ENCODE results near the gene SFTPD. TPM values are rescaled to one million over a fixed set of nuclear protein-coding genes. Genes with fewer than 3 reads are reported as not detected.

The SFTPD gene
- total and polyA plus RNA-seq, 4 experiments from 2014 or later: not detected

Other genes with a start within 250 kb of the SFTPD start
- gene NUTM2B, start 245.9 kb downstream of the SFTPD start, total RNA-seq: 1 to 10 TPM; 1.8 to 1.9 TPM
- gene NUTM2B, start 245.9 kb downstream of the SFTPD start, polyA plus RNA-seq: under 1 TPM in 1 of 2 donors, not detected in 1; 0.14 TPM
- 1 to 10 TPM in 1 of 2 experiments, under 1 TPM in 1; 0.53 to 1.1 TPM for gene NUTM2E, start 122.4 kb downstream of the SFTPD start, total RNA-seq
- not detected for gene NUTM2E, start 122.4 kb downstream of the SFTPD start, polyA plus RNA-seq
- gene TMEM254, start 129.6 kb upstream of the SFTPD start, total RNA-seq: 10 to 100 TPM; 14.2 to 16.6 TPM
- 10 to 100 TPM; 35.6 to 49.4 TPM for gene TMEM254, start 129.6 kb upstream of the SFTPD start, polyA plus RNA-seq
- gene PLAC9, start 183.6 kb upstream of the SFTPD start, total RNA-seq: not detected
- under 1 TPM in 1 of 2 donors, not detected in 1; 0.81 TPM for gene PLAC9, start 183.6 kb upstream of the SFTPD start, polyA plus RNA-seq

Data from CD4-positive, alpha-beta memory T cell (primary cell).